Measurements from ENCODE around the gene FSCN2.

Gene FSCN2

DNA sequence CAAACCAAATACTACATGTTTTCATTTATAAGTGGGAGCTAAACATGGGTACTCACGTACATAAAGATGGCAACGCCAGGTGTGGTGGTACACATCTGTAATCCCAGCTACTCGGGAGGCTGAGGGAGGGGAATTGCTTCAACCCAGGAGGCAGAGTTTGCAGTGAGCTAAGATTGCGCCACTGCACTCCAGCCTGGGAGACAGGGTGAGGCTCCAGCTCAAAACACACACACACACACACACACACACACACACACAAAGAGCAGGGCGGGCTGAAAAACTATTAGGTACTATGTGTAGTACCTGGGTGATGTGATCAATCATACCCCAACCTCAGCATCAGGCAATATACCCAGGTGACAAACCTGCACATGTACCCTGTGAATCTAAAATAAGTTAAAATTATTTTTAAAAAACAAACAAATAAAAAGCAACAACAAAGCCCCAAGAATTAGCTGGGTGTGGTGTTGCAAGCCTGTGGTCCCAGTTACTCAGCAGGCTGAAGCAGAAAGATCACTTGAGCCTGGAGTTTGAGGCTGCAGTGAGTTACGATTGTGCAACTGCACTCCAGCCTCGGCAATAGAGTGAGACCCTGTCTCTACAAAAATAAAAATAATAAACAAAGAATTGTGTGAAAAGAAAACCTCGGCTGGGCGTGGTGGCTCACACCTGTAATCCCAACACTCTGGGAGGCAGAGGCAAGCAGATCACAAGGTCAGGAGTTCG, 35.8 kb downstream of the FSCN2 start:
- DNase-seq = no peak

DNA sequence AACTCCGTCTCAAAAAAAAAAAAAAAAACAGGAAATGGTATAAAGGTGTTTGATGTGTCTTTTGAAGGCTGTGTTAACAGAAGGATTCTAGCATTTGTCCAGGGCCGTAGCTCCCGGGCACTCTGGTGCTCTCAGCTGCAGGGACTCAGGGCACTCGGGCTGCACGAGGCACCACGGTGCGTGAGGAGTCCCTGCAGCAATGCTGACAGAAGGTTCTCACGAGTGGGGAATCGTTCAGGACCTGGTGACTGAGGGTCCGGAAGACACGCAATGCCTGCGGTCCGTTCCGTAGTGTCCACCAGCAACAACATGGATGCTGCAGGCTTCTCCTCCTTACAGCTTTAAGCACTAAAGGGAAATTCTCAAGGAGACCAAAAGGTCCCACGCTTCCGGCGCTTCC, 36.6 kb downstream of the FSCN2 start:
- DNase-seq = no peak

DNA sequence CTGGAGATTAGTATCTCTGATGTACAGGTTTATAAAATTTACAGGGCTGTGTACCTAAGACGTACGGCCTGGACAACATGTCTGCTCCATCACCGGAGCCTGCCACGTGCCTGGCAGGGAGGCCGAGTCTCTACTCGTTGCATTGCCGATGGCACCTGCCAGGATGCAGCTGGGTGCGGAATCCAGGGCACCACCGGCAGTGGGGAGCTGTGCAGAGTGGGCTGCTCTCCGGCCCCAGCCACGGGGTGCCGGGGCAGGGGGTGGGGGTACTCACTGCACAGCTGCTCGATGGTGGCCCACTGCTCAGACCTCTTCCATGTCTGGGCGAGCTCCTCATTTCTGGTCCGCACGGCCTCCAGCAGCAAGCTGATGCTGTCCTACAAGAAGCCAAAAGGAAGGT, 37.1 kb downstream of the FSCN2 start:
- no peak for DNase-seq

DNA sequence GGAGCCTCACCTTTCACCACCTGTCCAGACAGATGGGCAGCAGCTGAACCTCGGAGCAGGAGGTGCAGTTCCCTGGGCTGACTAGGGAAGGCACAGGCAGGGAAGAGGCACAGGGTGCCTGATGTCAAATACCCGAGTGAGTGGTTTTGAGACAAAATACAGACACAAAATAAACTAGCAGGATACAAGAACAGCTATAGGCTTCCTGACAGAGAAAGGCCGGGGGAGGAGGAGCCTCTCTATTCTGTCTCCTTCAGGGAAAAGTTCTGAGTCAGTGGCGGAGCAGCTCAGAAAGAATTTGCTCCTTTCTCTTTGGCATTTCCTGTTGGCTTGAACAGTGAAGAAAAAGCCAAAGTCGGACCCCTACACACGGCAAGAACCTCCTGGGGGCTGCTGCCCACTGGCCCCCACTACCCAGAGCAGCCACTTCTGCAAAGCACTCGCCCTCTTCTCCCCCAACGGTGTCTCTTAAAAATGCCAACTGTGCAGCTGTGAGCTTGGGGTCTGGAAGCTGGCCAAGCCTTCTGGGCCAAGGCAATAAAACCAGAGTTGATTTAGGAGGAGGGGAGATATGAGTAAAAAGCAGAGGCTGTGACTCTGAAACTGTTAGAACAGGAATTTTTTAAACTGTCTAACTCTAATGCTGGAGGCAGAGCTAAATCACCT, 38.4 kb downstream of the FSCN2 start:
- DNase-seq = no peak

DNA sequence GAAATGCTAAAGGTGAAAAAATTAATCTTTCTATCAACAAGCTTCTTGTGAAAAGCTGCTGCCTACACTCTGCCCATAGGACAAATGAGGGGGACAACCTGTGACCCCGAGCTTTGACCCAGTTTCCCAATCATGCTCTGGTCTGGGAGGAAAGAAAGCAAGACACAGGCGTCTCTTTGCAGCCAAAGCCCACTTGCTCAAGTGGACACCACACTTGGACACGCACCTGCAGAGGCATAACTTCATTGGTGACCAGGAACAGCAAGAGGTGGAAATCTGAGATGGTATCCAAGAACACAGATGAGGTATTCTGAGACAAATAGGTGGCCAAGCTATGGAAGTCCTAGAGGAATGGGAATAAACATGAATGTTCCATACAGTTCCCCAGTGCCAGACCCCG, 39.0 kb downstream of the FSCN2 start:
- no peak for DNase-seq

DNA sequence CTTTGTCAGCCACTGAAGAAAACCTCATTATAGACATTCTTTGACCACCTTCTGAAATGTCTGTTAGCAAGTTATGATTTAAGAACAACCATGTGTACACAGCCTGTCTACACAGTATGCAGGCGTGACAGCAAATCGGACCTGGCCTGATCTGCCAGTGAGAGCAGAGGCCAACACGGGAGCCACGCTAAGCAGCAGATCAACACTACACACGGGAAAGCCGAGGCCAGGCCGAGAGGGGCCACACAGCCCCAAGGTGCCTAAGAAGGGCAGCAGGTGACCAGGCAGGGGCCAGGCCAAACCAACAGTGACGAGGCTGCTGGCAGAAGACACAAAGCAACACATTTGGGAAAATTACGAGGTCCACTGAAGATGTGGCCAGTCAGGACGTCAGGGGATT, 40.2 kb downstream of the FSCN2 start:
- no peak for DNase-seq

DNA sequence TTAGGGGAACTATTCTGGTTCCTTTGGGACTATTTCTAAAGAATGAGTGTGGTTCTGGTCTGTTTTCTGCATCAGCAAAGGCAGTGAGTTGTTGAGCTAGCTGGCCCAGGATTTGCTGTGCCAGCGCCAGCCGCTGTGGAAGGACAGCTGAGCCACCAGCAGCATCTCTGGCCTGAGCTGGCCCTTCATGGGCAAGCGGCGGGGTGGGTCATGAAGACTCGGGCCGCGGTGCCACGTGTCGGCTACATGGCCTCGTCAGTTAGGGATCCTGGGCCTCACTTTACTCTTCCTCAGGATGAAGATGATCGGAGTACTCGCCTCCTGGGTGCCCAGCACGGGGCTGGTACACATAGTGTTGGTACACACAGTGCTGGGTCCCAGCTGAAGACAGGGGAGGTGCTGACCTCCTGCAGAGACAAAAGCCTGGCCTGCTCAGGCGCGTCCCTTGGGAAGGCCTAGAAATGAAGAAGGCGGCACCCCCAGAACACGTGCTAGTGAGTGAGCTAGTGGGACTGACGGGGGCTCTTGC, 41.9 kb downstream of the FSCN2 start:
- DNase-seq = no peak

DNA sequence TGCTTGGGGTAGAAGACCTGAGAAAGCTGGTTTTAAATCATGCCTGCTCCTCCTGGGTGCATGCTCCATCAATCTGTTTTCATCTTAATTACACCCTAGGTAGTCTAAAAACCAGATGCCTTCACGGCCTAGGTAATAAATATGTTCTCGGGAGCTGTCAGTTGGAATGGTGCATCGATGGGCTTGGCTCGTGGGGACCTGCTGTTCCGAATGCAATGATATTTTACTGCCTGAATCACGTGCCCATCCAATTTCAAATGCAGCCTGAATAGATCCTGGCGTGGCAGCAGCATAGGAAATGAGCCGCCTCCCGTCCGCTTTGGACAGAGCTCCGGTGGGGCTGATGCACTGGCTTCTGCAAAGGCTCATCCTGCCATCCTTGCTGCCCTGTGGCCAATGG, 42.8 kb downstream of the FSCN2 start:
- no peak for DNase-seq

DNA sequence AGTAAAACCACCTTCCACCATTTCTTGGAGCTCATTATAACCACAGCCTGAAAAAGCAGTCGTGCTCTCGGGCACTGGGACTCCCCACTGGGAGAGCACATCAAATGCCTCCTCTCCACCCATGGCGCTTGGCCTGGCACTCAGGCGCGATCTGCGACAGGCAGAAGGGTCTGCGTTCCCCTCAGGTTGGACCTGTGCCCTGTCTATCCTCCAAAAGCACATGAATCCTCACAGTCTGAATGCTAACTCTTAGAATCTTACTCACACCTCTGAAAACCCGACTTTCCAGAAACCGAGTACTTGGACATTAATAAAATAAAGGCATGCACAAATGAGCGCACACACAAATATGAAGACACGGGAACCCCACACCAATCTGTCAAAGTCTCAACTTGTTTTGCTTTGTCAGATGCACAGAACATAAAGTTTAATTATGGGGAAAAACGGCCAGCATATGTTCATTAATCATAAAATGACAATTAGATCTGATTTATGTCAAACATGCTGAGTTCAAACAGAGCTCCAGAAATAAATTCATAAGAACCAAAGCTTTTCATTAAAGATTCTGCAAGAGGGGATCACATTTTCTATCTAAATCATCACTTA, 44.5 kb downstream of the FSCN2 start:
- DNase-seq = no peak

DNA sequence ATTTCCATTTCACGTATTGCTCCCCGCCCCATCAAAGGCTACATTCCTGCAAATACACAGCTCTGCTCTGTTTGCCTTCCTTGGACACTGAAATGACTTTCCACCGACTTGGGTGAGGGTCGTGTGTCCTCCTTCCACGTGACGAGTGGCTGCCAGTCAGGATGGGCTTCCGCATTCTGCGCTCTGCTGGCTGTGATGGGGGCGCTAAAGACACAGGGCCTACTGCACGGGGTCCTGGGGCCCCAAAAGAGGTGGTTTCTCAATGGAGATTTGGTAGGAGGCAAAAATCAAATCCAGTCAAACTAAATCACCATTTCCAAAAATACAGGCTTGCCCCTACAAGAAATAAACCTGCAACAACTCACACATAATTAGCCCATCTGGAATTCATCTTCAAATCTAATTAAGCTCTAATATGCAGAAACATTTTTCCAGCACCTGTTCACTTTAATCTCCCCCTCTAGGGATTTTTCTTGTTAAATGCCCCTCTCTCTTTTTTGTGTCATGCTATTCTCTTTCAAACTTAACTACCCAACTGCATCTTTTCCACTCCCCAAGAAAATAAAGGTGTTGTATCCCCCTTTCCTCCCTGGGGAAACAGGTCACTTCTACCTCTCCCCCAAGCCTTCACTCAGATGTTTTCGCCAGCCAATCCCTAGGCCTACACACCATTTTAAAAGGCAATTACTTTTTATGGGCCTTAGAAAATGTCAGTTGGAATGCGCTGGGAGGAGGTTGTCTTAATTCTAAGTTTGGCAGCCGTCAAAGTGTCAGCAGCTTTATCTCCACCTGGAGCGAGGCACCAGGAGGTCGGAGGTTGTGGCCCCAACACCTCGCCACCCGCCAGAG, 45.8 kb downstream of the FSCN2 start:
- DNase-seq = no peak

DNA sequence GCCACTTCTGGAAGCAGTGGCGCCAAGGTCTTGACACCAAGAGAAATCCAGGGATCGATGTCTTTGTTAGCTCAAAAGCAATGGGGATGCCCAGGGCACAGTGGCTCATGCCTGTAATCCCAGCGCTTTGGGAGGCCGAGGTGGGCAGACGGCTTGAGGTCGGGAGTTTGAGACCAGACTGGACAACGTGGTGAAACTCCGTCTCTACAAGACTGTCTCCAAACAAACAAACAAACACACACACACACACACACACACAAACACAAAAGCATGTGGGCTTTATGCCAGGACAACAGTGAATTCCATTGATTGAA, 46.4 kb downstream of the FSCN2 start:
- DNase-seq = no peak

DNA sequence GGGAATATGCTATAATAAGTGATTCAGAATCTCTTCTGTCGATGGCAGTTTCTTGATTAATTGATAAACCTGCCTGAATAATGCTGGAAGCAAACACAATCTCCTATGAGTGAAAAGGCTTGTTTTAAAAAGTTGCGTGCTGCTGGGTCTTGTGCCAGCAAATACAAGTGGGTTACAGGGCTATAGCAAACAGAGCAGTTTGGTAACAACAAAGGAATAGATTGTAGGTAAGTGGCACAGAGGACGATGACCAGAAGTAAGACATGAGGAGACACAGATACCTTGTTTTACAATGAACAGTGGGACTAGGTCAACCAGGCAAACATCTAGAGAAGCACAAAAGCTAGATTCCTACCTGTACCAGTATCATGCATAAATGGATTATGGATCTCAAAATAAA, 47.7 kb downstream of the FSCN2 start:
- DNase-seq = no peak

DNA sequence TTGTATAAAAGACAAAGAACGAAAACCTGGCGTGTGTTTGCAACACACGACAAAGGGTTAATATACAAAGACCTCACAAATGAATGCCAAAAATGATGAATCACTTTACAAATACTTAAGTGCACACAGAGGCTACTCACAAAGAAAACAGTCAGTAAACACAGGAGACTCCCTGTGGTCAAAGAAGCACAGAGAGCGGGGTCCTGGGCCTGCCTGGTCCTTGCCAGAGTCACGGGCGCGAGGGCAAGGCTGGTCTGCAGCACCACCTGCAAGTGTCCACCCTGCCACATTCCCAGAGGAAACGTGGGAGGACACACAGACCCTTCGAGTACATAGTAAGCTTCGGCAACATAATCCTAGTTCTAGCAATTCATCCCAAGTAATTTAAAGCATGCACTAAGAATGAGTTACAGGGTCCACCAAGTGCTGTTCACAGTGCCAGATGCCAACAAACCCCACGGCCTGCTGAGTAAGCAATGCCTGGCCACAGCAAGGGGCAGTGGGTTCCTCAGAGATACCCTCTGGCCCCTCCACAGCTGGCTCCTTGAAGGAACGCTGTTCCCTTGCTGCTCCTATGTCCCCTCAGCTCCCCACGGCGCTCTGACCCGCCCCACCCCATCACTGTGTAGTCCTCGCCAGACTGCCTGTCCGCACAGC, 48.6 kb downstream of the FSCN2 start:
- DNase-seq = no peak

DNA sequence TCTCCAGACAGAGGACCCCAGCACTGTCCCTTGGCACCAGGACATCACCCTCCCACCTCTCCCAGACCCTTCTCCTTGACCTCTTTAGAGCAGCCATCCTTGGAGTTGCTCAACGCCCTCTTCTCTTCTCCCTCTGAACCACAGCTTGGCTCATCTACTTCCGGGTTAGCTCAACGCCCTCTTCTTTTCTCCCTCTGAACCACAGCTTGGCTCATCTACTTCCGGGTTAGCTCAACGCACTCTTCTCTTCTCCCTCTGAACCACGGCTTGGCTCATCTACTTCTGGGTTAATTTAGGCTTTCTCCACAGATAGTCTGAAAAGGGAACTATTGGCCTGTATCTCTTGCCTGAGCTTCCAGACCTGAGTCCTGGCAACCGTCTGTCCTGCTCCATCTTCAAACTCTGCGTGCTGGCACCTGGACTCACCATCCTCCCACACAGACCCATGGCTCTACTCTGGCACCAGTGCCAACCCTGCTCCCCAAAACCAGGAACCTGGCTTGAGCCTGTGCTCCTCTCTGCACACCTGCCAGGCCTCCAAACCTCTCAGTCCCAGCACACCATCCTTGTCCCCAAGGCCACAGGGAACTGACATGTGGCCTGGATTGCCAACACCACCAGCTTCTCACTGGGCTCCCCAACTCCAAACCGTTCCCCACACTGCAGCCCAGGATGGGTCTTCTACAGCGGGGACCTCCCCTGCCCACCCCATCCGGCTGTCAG, 49.3 kb downstream of the FSCN2 start:
- no peak for DNase-seq

DNA sequence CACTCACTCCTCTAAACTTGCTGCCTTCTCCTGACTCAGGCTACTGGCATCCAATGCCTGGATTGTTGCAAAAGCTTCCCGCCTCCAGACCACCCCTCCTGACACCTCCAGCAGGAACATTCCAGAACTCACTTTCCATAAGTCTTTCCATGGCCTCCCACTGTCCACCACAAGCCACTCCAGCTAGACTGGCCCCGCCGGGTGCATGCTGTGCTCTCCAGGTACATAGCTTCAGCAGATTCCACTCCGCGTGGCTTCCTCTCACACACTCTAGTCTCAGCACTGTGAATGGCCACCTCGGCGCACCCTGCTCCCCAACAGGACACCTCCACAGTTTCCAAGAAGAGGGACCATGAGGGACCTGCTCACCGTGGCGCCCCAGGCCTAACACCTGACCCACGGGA, 49.9 kb downstream of the FSCN2 start:
- DNase-seq = no peak

DNA sequence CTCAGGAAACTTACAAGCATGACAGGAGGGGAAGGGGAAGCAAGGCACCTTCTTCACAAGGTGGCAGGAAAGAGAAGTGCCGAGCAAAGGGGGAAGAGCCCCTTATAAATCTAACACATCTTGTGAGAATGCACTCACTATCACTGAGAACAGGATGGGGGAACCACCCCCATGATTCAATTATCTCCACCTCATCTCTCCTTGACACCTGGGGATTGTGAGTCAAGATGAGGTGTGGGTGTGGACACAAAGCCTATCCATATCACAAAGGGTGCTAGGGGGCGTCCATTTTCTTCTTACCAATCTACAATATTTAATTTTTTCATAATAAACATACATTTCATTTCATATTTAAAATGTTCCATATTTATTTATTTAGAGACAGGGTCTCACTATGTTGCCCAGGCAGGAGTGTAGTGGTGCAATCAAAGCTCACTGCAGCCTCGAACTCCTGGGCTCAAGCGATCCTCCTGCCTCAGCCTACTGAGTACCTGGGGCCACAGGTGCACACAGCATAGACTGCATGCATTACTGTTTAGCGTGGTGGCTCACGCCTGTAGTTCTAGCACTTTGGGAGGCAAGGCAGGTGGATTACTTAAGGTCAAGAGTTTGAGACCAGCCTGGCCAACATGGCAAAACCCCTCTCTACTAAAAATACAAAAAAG, 50.5 kb downstream of the FSCN2 start:
- no peak for DNase-seq

DNA sequence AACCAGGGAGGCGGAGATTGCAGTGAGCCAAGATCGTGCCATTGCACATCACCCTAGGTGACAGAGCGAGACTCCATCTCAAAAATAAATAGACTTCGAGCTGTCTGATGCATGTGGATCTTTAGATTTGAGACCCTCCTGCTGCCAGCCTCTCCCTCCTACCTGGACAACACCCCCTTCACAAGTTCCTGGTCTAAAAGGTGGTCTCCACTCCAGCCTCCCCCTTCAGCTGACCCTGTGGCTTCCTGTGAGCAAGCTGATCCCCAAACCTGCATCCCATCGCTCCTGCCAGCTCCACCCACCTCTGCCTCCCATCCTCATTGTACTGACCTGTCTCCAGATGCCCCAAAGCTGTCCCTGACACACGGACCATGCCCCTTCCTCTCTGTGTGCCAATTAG, 51.1 kb downstream of the FSCN2 start:
- no peak for DNase-seq

DNA sequence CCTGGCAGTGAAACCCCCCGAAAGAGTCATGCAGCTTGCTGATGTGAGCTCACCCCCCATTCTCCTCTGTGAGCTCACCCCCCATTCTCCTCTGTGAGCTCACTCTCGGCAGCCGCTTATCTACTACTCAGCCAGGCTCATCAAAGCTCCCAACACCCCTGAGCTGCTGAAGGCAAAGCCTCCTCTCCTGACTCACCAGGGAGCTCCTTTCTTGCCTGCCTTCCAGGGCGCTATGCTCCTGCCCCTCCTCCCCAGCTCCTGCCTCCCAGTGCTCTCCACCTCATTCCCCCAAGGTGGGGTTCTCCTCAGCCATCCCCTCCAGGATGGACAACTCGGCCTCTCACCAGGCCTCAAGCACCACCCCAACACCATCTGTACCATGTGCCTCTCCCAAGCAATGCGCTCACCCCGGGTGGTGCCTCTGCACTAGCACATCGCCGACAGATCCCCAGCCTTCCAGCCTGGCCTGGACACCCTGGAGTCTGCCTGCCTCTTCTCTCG, 51.7 kb downstream of the FSCN2 start:
- DNase-seq = no peak

DNA sequence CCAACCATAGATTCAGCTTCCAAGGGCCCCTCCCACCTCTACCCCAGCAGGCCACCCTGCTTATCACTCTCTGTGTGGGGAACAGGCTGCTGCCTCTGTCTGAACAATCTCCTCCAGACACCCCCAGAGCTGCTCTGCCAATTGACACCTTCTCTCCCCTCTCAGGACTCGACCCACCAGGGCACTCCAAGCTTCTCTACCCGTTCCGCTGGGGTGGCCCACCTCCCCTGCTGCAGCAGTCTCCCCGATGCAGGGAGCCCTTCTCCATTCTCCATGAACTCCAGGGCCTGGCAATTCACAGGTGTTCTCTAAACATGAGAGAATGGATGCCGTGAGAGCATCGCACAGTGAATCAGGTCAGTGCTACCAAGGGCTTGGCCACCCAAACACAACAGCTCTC, 52.3 kb downstream of the FSCN2 start:
- DNase-seq = no peak

DNA sequence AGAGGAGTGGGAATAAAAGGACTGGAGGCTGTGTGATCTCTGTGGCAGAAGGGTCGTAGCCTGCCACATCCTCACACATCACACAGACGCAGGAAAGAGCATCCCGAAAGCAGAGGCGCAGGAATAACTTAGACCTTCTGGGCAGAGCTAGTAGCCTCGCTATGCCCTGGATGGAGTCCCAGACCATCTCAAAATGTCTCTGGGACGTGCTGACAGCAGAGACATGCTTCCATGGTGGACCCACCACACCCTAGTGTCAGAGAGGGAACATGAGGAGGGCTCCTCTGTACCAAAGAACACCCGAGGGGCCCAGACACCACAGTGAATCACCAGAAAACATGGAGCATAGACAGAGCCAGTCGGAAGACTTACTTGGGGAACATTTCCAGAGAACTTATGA, 53.6 kb downstream of the FSCN2 start:
- DNase-seq = no peak

DNA sequence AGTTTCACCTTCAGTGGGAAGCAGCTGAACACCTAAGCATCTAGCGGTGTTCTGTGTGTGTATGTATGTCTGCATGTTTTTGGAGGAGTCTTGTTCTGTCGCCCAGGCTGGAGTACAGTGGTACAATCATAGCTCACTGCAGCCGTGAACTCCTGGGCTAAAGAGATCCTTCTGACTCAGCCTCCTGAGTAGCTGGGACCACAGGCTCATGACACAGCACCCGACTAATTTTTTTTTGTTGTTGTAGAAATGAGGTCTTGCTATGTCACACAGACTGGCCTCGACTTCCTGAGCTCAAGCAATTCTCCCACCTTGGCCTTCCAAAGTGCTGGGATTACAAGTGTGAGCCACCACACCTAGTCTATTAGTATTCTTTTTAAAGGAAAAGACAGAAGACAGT, 54.2 kb downstream of the FSCN2 start:
- no peak for DNase-seq

DNA sequence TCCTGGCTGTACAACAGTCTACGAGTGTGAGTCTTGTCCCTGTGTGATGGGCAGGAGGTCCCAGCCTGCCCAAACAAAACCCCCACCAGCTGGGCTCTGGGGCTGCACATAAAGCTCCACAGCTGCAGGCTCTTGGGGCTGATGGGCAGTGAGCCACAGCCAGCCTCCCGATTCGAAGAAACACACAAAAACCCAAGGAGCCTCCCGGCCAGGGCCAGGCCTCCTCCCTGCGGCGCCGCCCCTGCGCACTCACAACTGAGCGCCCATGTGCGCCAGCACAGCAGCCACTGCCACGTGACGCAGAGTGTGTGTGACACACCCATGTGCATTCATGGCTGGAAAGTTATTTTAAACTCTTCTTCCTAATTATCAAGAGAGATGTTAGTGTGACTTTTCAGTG, 54.6 kb downstream of the FSCN2 start:
- DNase-seq = no peak

All from NCI-H1436 treated with DMSO at 0.1 percent for 48 hours (cell line).